Breast epithelium (tissue), 3 donors: ENCODE results near the gene GPBAR1.

Experiments
- POLR2A ChIP-seq: fragments of 450-650 bp; IDR thresholded peaks from one replicate; pipeline ENCODE4 v1.6.1; 2016; ENCODE audit warnings: antibody characterized with exemption, mild to moderate bottlenecking, moderate library complexity
- TF ChIP-seq, protein P1 (sequence below), 3 donors: fragments of 450-650 bp; IDR thresholded peaks; one replicate each; pipeline ENCODE4 v1.5.1; 2016 to 2017; ENCODE audit warnings: antibody characterized with exemption in 3 of 3, mild to moderate bottlenecking in 3 of 3, moderate library complexity in 3 of 3

GRCh38 chr2:218285604-218286003, 24.8 kb downstream of the GPBAR1 start:
- TF ChIP-seq, protein P1, sequence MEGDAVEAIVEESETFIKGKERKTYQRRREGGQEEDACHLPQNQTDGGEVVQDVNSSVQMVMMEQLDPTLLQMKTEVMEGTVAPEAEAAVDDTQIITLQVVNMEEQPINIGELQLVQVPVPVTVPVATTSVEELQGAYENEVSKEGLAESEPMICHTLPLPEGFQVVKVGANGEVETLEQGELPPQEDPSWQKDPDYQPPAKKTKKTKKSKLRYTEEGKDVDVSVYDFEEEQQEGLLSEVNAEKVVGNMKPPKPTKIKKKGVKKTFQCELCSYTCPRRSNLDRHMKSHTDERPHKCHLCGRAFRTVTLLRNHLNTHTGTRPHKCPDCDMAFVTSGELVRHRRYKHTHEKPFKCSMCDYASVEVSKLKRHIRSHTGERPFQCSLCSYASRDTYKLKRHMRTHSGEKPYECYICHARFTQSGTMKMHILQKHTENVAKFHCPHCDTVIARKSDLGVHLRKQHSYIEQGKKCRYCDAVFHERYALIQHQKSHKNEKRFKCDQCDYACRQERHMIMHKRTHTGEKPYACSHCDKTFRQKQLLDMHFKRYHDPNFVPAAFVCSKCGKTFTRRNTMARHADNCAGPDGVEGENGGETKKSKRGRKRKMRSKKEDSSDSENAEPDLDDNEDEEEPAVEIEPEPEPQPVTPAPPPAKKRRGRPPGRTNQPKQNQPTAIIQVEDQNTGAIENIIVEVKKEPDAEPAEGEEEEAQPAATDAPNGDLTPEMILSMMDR (IDR thresholded peaks at IDR 0.05) = no peak
- no peak for TF ChIP-seq POLR2A
